HG03280 (cell line): ENCODE data around the gene TEKTIP1.
"Not testable (repeated sequence)": the region's sequence is repeated elsewhere in the genome, so short reads cannot be mapped to it uniquely, and the experiment has no call there.

Source experiments
- ATAC-seq: cut with Tn5 transposase; IDR thresholded peaks from one replicate; pipeline ENCODE4 v1.9.1; 2021; ENCODE audit warnings: mild to moderate bottlenecking, moderate library complexity; ENCODE audit not compliant: unreplicated experiment

The TEKTIP1 gene

GRCh38 chr19:3522421-3523360 lies 16.3 kb upstream of the TEKTIP1 start:
- ATAC-seq = no peak

- ATAC-seq = no peak
These were observed 15.5 kb upstream of the TEKTIP1 start for GRCh38 chr19:3523361-3524077.

GRCh38 chr19:3524078-3524842 lies 14.7 kb upstream of the TEKTIP1 start:
- no peak for ATAC-seq

GRCh38 chr19:3524904-3525451 lies 14.0 kb upstream of the TEKTIP1 start:
- ATAC-seq = no peak

GRCh38 chr19:3526507-3527237 lies 12.3 kb upstream of the TEKTIP1 start:
- no peak for ATAC-seq

- no peak for ATAC-seq
These were observed 11.6 kb upstream of the TEKTIP1 start for GRCh38 chr19:3527238-3527910.

- ATAC-seq = no peak
These were observed 10.9 kb upstream of the TEKTIP1 start for GRCh38 chr19:3528080-3528479.

GRCh38 chr19:3528539-3529211 lies 10.3 kb upstream of the TEKTIP1 start:
- no peak for ATAC-seq

- ATAC-seq = not testable (repeated sequence)
These were observed 9.7 kb upstream of the TEKTIP1 start for GRCh38 chr19:3529299-3529698.

- ATAC-seq = no peak
These were observed 8.6 kb upstream of the TEKTIP1 start for GRCh38 chr19:3530389-3530788.

GRCh38 chr19:3531716-3532115 lies 7.3 kb upstream of the TEKTIP1 start:
- ATAC-seq = no peak

GRCh38 chr19:3532154-3532786 lies 6.7 kb upstream of the TEKTIP1 start:
- ATAC-seq = no peak

GRCh38 chr19:3533033-3533432 lies 5.9 kb upstream of the TEKTIP1 start:
- ATAC-seq = no peak

GRCh38 chr19:3533563-3534216 lies 5.3 kb upstream of the TEKTIP1 start:
- no peak for ATAC-seq

GRCh38 chr19:3534375-3535234 lies 4.4 kb upstream of the TEKTIP1 start:
- no peak for ATAC-seq

GRCh38 chr19:3535235-3535535 lies 3.8 kb upstream of the TEKTIP1 start:
- no peak for ATAC-seq

GRCh38 chr19:3535563-3535965 lies 3.4 kb upstream of the TEKTIP1 start:
- ATAC-seq = no peak
